Hepatocyte (in vitro differentiated cells): ENCODE data around the gene NME7. TPM values are rescaled to one million over a fixed set of nuclear protein-coding genes. Genes with fewer than 3 reads are reported as not detected.
A peak's percentile ranks its signal among the peaks of the same experiment; 100 is the strongest.

Experiments
- DNase-seq: peaks from one replicate; pipeline ENCODE4 v3.0.0-alpha.2; 2016; ENCODE audit warnings: low spot score
- H2AFZ ChIP-seq: fragments of 200-600 bp; sonication (generic); 2 replicates; pipeline ENCODE4 v1.6.0; 2016; ENCODE audit warnings: antibody characterized with exemption, mild to moderate bottlenecking
- H3K27ac ChIP-seq: fragments of 200-600 bp; sonication (generic); 2 replicates; pipeline ENCODE4 v1.5.1; 2016; ENCODE audit warnings: mild to moderate bottlenecking
- H3K27me3 ChIP-seq: fragments of 200-600 bp; sonication (generic); 2 replicates; pipeline ENCODE4 v1.6.1; 2016
- H3K36me3 ChIP-seq: fragments of 200-600 bp; sonication (generic); replicated peaks from 2 replicates; pipeline ENCODE4 v1.5.1; 2016; ENCODE audit warnings: low read depth; ENCODE audit not compliant: insufficient read depth
- H3K4me1 ChIP-seq: fragments of 200-600 bp; sonication (generic); 2 replicates; pipeline ENCODE4 v1.5.1; 2016; ENCODE audit warnings: mild to moderate bottlenecking, moderate library complexity; ENCODE audit not compliant: insufficient read depth
- H3K4me2 ChIP-seq: fragments of 200-600 bp; sonication (generic); 2 replicates; pipeline ENCODE4 v1.6.0; 2016
- H3K4me3 ChIP-seq: fragments of 200-600 bp; sonication (generic); 2 replicates; pipeline ENCODE4 v1.5.1; 2016; ENCODE audit warnings: mild to moderate bottlenecking
- H3K79me2 ChIP-seq: fragments of 200-600 bp; sonication (generic); 2 replicates; pipeline ENCODE4 v1.6.0; 2017; ENCODE audit warnings: mild to moderate bottlenecking
- H3K9me2 ChIP-seq: fragments of 200-600 bp; sonication (generic); replicated peaks from 2 replicates; pipeline ENCODE4 v1.6.0; 2017; ENCODE audit warnings: mild to moderate bottlenecking; ENCODE audit not compliant: insufficient read depth
- H3K9me3 ChIP-seq: fragments of 200-600 bp; sonication (generic); 2 replicates; pipeline ENCODE4 v1.5.1; 2016; ENCODE audit warnings: low read depth, mild to moderate bottlenecking
- H4K20me1 ChIP-seq: fragments of 200-600 bp; sonication (generic); 2 replicates; pipeline ENCODE4 v1.6.0; 2016; ENCODE audit warnings: mild to moderate bottlenecking; ENCODE audit not compliant: insufficient read depth, poor library complexity, severe bottlenecking
- CTCF ChIP-seq: fragments of 200-600 bp; sonication (generic); IDR thresholded peaks from 2 replicates; pipeline ENCODE4 v1.5.1; 2016; ENCODE audit warnings: antibody characterized with exemption, mild to moderate bottlenecking; ENCODE audit not compliant: poor library complexity
- EZH2 ChIP-seq: fragments of 200-600 bp; sonication (generic); IDR thresholded peaks from 2 replicates; pipeline ENCODE4 v1.6.1; 2016; ENCODE audit warnings: antibody characterized with exemption, mild to moderate bottlenecking, borderline replicate concordance
- EZH2phosphoT487 ChIP-seq: fragments of 200-600 bp; sonication (generic); IDR thresholded peaks from one replicate; pipeline ENCODE4 v1.6.1; 2018; ENCODE audit warnings: antibody characterized with exemption, mild to moderate bottlenecking, low read depth, moderate library complexity; ENCODE audit not compliant: unreplicated experiment, severe bottlenecking
- WGBS: methylation state at CpG from one replicate; pipeline ENCODE4 v1.1.6; 2016; ENCODE audit warnings: low lambda C conversion rate; ENCODE audit errors: missing lambda C conversion rate; 5-methylcytosine and 5-hydroxymethylcytosine counted together
- polyA plus RNA-seq: library from polyadenylated mRNA; unstranded; fragments of >200 nt; fragmentation: Nextera tagmentation; extraction: Ambion mirVana; gene quantifications from 2 replicates; pipeline ENCODE4 v1.2.1, GENCODE V29; 2016
- total RNA-seq: library from RNA; depleted of rRNA; stranded (reverse); fragments of >200 nt; gene quantifications from 2 replicates; pipeline ENCODE4 v1.2.3, GENCODE V29; 2014

The NME7 gene
- total and polyA plus RNA-seq, 2 experiments from 2014 or later: 13.7 to 76.5 TPM

GRCh38 chr1:169133801-169134502 lies 233.6 kb downstream of the NME7 start:
- Histone ChIP-seq H4K20me1 (peaks cover 5% of the 10 kb centered on the region), H3K79me2 (peaks cover 10% of the 10 kb centered on the region), H3K4me2 (no peak overlapping the region), H3K4me3 (no peak overlapping the region), H3K9me2 (no peaks in the 10 kb centered on the region), H3K27me3 (no peaks in the 10 kb centered on the region), H3K4me1 (peaks cover 3% of the 10 kb centered on the region), H3K9me3 (no peaks in the 10 kb centered on the region), H3K27ac (peak overlapping the region; percentile 20), H2AFZ (no peak overlapping the region), H3K36me3 (no peaks in the 10 kb centered on the region)
- TF ChIP-seq EZH2 (no peak), CTCF (peak; percentile 35)
- WGBS: 86% methylated on average over 2 of the region's 2 CpGs
- no peak for DNase-seq

- DNase-seq: no peak
- Histone ChIP-seq H3K9me2 (no peaks in the 10 kb centered on the region), H3K79me2 (peaks cover 16% of the 10 kb centered on the region), H3K4me3 (no peak overlapping the region), H3K27me3 (no peaks in the 10 kb centered on the region), H4K20me1 (peaks cover 5% of the 10 kb centered on the region), H3K4me2 (no peak overlapping the region), H3K4me1 (peaks cover 3% of the 10 kb centered on the region), H3K36me3 (no peaks in the 10 kb centered on the region), H3K9me3 (no peaks in the 10 kb centered on the region), H3K27ac (peak overlapping the region; percentile 20), H2AFZ (no peak overlapping the region)
- 89% methylated on average over 5 of the region's 5 CpGs for WGBS
- TF ChIP-seq EZH2: no peak
- TF ChIP-seq EZH2phosphoT487: no peak
- TF ChIP-seq CTCF: no peak
These were observed 234.4 kb downstream of the NME7 start for GRCh38 chr1:169133228-169133576.

- Histone ChIP-seq H3K36me3 (no peaks in the 10 kb centered on the region), H3K4me3 (no peak overlapping the region), H3K27me3 (no peaks in the 10 kb centered on the region), H3K9me2 (no peaks in the 10 kb centered on the region), H3K79me2 (peaks cover 20% of the 10 kb centered on the region), H3K4me2 (no peak overlapping the region), H2AFZ (no peak overlapping the region), H4K20me1 (peaks cover 5% of the 10 kb centered on the region), H3K27ac (peak overlapping the region; percentile 20), H3K9me3 (no peaks in the 10 kb centered on the region), H3K4me1 (peaks cover 3% of the 10 kb centered on the region)
- DNase-seq: no peak
- whole genome bisulfite sequencing: 75% methylated on average over 4 of the region's 4 CpGs
- TF ChIP-seq EZH2 (no peak), EZH2phosphoT487 (no peak), CTCF (no peak)
These were observed 234.9 kb downstream of the NME7 start for GRCh38 chr1:169132512-169133227.
